PFSK-1 (cell line): ENCODE data around the gene WDR90.

ENCODE experiments used
- FOXP2 ChIP-seq: optimal IDR thresholded peaks from 2 replicates; pipeline ENCODE3; 2011; ENCODE audit warnings: borderline replicate concordance, control low read depth, inconsistent platforms; ENCODE audit not compliant: insufficient read depth; ENCODE audit errors: extremely low read length, extremely low read depth
- POLR2AphosphoS5 ChIP-seq: IDR thresholded peaks from 2 replicates; pipeline ENCODE4 v1.6.1; 2012; ENCODE audit warnings: low read depth, mild to moderate bottlenecking, control low read depth, low read length, moderate library complexity
- REST ChIP-seq, 2 experiments: IDR thresholded peaks; 2 replicates each; pipeline versions ENCODE4 v1.6.1 to v1.8.0; 2011 to 2012; ENCODE audit warnings: low read depth in 2 of 2, low read length in 2 of 2, control low read depth in 1 of 2, inconsistent platforms in 1 of 2, mild to moderate bottlenecking in 1 of 2, moderate library complexity in 1 of 2; ENCODE audit not compliant: insufficient read depth in 1 of 2
- SIN3A ChIP-seq: IDR thresholded peaks from 2 replicates; pipeline ENCODE4 v1.6.1; 2012; ENCODE audit warnings: mild to moderate bottlenecking, low read length, moderate library complexity, borderline replicate concordance; ENCODE audit not compliant: insufficient read depth
- TAF1 ChIP-seq: IDR thresholded peaks from 2 replicates; pipeline ENCODE4 v1.6.1; 2012; ENCODE audit warnings: low read length, control low read depth, borderline replicate concordance; ENCODE audit not compliant: insufficient read depth

WDR90 gene

GRCh38 chr16:672371-672770 is 23.2 kb downstream of the WDR90 start:
- TF ChIP-seq POLR2AphosphoS5 (no peak), REST (IDR thresholded peaks at IDR 0.05; ENCODE audit: insufficient read depth in 1 of 2, low read depth in 2 of 2, low read length in 2 of 2) (no peak), FOXP2 (no peak), TAF1 (no peak), SIN3A (no peak)

- no peak for TF ChIP-seq TAF1
- TF ChIP-seq POLR2AphosphoS5: no peak
- no peak for TF ChIP-seq REST (IDR thresholded peaks at IDR 0.05; ENCODE audit: insufficient read depth in 1 of 2, low read depth in 2 of 2, low read length in 2 of 2)
- no peak for TF ChIP-seq SIN3A
- no peak for TF ChIP-seq FOXP2
These were observed 23.7 kb downstream of the WDR90 start for GRCh38 chr16:672851-673250.

GRCh38 chr16:673399-673991 is 24.3 kb downstream of the WDR90 start:
- no peak for TF ChIP-seq SIN3A
- TF ChIP-seq REST (IDR thresholded peaks at IDR 0.05; ENCODE audit: insufficient read depth in 1 of 2, low read depth in 2 of 2, low read length in 2 of 2): no peak
- TF ChIP-seq FOXP2: no peak
- no peak for TF ChIP-seq POLR2AphosphoS5
- no peak for TF ChIP-seq TAF1

- TF ChIP-seq TAF1: no peak
- TF ChIP-seq SIN3A: no peak
- TF ChIP-seq REST (IDR thresholded peaks at IDR 0.05; ENCODE audit: insufficient read depth in 1 of 2, low read depth in 2 of 2, low read length in 2 of 2): no peak
- TF ChIP-seq FOXP2: no peak
- TF ChIP-seq POLR2AphosphoS5: no peak
These were observed 25.2 kb downstream of the WDR90 start for GRCh38 chr16:674214-674881.
